Activated T-helper 9 cell treated with anti-CD3 and anti-CD28 coated beads, Interleukin-2, amount 50 U/mL, for 16 hours (primary cell): ENCODE measurements around the gene RIN3.
A peak's percentile ranks its signal among the peaks of the same experiment; 100 is the strongest.

Experiments
- DNase-seq: peaks from one replicate; pipeline ENCODE4 v3.0.0-alpha.2; 2020; ENCODE audit warnings: low read depth

The RIN3 gene

DNA sequence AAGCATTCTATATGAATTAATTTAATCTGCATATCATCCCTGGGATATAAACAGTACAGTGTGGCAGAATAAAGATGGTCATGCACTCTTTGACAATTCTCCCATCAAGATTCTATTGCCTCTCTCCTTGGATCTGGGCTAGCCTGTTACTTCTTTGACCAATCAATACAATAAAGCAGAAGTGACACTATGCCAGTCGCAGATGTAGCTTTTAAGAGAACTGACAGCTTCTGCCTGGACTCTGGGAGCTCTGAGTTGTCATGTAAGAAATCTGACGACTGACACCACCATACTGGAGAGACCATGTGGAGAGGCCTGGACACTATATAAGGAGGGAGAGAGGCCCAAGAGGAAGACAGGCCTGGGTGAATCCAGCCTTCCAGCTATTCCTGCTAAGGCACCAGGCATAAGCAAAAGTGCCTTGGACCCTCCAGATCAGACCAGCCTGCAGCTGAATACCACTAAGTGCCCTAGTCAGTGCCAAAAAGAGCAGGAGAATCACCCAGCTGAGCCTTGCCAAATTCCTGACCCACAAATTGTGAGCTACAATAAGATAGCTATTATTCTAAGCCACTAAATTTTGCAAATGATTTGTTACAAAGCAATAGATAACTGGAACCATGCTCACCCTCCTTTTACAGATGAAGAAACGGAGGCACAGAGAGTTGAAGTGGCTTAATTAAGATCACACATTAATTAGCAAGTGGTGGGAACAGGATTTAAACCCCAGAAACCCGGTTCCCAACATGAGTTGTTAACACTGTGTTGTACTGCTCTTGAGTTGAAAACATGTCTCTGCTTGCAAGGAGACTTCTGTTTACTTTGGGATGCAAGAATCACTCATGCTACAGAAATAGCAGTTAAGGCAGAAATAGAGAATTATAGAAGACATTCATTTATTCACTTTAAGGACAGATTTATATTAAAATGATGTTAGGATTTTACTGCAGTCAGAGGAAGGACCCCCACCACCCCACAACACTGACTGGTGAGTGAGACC lies 84.6 kb downstream of the RIN3 start:
- DNase-seq = no peak

DNA sequence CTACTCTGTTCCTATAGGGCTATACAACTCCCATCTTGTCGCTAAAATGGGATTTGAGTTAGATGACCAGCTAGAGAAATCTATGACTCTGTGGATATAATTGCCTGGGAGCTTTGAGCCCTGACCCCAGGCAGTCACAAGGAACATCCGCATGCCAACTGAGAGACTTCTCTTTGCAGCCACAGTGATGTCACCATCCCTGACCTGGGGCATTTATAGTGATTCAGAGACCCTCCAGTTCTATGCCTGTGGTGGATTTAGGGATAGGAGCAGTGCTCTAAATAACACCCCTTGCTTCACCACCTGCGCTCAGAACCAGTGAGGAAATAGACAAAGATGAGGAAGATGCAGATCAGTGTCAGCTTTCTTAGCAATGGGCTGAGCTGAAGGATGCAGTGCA lies 86.2 kb downstream of the RIN3 start:
- no peak for DNase-seq

DNA sequence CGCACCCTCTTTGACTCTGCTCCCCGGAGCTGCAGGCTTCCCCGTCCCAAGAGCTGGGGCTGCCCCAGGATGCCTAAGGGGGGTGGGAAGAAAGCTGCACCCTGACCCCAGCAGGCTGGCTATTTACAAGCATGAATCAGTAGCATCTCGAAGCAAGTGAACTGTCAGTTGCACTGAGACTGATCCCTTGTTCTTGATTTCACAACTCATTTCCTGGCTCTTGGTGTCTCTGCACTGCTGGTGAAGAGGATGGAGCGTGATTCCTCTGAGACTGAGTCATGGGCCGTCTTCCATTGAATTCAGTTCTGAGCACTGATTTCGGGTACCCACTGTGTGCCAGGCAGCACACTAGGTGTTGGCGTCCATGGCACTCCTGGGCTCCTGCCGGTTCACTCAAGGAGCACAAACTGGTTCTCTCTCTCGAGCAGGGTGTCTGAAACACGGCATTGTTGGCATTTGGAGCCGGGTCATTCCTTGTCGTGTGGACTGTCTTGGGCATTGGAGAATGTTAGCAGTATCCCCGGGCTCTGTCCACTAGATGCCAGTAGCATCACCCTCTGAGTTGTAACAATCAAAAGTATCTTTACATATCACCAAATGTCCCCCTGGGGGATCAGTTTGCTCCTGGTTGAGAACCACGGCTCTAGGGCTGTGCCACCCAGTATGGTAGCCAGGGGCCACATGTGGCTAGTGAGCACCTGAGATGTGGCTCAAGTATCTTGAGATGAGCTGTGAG lies 86.9 kb downstream of the RIN3 start:
- DNase-seq = no peak

DNA sequence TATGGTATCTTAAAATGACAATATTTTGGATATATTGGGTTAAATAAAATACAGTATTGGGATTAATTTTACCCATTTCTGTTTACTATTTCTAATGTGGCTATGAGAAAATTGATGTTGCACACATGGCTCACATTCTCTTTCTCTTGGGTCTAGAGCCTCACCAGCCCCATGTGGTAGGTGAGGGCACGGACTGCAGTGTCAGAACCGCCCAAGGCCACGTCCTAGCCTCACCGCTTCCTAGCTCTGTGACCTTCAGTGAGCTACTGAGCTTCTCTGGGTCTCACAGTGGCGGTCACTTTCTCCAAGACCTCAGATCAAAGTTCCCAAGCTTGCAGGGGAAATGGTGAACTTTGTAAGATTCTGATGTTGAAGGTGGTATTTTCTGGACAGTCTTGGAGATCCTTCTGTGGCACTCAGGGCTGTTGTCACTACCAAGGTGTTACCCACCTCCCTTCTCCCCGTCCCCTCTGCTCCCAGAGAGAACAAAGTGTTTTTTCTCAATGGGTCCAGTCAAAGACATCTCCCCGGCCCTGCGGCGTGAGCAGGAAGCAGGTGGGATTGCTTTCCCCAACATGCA lies 87.6 kb downstream of the RIN3 start:
- DNase-seq = no peak

DNA sequence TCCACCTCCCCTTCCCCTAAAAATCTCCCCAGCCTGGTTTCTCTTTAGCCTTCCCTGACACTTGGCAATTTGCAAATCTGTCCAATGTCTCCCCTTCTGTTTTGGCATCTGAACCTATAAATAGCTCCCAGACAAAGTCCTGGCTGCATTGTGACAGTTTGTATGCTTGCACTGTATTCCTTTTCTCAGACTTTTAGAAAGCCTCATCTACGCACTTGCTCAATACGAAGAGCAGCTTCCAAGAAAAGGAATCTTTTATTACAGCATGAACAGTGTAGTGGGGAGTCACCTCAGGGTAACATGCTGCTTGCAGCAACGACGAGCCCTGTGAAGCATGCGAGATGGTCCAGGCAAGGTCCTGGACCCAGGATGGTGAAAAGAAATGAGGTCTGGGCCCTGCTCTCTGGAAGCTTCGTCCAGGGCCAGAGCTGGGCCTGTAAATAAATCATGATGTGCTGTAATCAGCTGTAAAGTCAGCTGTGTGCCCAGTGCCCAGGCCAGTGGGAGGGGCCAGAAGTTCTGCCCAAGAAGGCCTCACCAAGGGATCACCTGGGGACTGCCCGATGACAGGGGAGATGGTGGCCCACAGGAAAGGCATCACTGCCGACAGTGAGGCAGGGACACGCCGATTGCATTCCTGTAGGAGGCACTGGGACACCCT lies 88.3 kb downstream of the RIN3 start:
- DNase-seq = no peak

DNA sequence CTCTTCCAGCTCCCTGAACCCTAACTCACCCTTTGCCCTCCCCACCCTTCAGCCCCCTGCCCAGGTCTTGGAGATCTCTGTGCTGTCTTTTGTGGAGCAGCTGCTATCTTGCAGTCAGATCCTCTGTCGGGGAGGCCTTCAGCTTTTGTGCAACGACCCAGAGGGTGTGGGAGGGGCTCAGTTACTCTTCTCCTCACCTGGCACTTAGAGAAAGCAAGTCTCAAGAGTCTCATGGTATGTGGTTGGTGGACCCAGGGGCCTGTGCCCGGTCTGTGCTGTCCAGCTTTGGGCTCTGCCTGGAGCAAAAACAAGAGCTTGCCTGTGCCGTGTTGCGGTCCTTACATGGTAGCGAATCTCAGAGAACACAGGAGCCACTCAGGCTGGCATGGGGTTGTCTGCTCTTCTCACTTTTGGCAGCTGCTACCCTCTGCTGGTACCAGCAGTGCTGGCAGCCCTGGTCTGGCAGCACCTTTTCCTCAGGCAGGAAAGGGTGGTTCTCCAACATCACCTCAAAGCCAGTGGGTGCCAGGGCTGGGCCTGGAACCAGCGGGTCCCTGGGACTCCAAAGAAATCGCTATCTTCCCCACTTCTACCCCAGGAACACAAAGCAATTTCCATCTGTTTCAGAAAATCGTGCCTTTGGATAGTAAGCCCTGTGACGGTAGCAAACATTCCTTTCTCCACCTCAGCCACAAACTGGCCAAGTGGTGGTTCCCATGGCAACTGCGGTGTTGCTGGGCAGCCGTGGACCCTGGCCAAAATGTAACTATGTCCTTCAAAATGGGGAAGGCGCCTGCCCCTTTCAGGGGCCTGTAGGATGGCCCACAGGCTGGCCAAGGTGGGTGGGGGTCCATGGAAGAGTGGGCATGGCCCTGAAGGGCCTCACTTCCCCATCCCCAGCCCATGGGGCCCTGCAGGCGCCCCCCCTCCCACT lies 90.0 kb downstream of the RIN3 start:
- no peak for DNase-seq

DNA sequence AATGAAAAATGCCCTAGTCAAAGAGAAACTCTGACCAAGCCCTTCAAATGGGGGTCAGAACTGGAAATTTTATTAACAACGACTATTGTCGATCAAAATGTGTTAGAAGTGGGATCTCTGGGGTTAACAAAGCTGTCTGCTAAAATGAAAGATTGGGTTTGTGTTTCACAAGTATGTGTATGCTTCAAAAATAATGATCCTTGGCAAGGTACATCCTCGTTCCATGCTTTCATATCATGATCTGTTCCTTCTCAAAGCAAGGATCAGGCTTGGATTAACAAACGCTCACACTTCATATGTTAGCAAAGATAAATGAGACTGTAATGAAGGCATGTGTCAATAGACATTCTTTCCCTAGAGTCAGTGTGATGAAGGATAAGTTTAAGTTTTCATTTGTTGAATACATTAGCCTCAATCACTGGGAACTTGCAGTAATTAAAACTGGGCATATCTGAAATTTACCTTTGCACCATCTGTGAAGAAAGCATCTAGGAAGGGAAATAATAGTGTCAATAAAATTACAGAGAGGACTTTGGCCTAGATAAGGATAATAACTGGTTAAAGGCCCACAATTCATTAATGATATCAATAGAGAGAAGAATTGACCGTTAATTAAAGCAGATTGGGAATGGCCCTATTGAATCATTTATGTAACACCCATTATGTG lies 91.8 kb downstream of the RIN3 start:
- DNase-seq = no peak

DNA sequence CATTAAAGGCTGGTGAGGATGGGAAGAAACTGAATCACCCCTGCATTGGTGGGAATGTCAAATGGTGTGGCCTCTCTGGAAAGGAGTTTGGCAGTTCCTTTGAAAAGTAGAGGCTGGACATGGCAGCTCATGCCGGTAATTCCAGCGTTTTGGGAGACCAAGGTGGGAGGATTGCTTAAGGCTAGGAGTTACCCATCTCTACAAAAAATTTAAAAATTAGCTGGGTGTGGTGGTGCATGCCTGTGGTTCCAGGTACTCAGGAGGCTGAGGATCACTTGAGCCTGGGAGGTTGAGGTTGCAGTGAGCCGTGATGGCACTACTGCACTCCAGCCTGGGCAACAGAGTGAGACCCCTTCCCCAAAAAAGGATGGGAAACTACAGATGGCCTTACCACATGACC lies 93.7 kb downstream of the RIN3 start:
- no peak for DNase-seq

DNA sequence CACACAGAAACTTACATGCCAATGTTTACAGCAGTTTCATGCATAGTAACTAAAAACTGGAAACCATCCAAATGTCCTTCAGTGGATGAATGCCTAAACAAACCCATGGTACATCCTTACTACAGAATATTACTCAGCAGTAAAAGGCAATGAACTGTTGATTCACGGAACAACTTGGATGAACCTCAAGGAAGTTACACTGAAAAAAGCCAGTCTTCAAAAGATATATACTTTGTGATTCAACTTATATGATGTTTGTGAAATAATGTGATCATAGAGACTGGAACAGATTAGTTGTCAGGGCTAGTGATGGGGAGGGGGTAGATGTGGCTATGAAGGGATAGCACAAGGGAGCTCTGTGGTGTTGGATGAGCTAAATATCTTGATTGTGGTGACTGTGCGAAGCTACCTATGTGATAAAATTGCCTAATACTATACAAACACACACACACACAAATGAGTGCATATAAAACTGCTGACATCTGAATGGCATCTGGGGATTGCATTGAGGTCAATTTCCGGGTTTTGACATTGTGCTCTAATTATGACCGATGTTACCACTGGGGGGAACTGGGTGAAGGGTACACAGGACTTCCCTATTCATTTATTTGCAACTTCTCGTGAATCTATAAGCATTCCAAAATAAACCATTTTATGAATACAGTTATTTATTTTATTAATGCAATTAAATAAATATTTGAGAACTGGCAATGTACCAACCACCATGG lies 94.3 kb downstream of the RIN3 start:
- DNase-seq = no peak

DNA sequence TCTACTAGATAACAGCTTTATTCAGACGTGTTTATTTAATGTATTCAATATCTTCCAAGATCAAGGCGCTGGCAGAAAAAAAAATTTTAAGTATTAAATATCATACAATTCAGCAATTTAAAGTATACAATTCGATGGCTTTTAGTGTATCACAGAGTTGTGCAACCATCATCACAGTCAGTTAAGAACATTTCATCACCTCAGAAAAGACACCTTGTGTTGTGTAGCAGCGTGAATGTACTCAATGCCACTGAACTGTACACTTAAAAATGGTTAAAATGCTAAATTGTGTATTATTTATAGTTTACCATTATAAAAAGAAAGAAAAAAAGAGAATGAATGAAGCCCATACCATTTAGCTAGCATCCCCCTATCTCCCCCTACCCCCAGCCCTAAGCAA lies 96.4 kb downstream of the RIN3 start:
- DNase-seq = no peak

DNA sequence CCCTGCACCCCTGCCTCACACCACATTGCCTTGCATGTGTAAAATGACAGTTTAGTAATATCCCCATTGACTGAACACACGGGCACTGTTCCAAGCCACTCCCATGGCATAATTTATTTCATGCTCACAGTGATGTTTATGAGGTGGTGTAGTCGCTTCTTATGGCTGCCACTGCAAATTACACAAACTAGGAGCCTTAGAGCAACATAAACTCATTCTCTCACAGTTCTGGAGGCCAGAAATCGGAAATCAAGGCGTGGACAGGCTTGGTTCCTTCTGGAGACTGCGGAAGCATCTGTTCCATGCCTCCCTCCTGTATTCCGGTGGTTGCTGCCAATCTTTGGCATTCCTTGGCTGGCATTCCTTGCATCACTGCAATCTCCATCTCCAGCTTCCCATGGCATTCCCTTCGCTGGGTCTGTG lies 97.3 kb downstream of the RIN3 start:
- DNase-seq = no peak

DNA sequence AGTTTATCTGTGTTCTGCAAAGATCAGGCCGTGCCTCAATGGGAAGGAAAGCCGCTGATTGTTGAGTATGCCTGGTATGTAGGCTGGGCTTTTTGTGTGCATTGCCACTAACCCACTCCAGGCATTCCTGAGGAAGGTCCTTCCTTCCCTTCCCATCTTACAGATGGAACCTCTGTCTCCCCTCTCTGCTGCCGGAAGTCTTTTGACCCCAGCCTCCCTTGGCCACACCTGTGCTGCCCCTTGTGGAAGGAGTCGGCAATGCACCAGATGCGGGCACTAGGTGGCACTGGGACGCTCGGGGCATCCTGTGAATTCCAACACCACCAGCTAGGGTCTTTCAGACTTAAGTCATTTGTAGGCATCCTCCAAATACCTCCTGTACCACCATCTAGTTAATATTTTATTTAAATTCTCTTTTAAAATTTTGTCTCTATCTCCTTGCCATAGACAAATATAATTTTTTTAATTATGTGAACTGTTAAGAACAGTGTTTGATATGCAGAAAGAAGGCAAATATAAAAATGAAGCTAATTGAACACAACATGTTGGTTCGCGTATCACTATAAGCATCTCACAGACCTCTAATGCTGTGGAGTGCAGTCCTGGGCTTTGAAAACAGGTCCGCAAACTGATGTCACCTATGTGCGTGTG lies 99.6 kb downstream of the RIN3 start:
- DNase-seq = peak; percentile 37

DNA sequence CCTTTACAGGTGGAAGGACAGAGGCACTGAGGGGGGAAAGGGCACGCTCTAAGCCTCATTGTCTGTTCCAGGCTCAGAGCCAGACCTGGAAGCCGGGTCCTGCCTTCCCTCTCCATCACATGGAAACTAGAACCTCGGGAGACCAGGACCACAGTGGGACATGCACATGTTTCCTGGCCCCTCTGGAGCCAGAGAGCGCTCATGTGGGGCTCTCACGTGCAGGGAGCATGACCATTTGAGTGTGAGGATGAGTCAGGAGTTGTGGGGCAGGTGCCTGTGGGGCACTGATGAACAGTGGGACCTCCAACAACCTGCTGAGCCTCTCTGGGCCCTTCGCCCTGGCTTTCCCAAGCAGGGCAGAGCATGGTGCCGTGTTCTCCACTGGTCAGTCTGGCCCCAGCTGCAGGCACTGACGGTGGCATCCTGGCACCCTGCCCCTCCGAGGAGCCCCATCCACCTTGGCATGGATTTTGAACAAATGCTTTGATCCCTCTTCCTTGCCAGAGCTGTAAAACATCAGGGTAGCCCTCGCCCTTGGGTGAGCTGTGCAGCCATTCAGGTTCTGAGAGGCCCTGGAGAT lies 100.2 kb downstream of the RIN3 start:
- no peak for DNase-seq

DNA sequence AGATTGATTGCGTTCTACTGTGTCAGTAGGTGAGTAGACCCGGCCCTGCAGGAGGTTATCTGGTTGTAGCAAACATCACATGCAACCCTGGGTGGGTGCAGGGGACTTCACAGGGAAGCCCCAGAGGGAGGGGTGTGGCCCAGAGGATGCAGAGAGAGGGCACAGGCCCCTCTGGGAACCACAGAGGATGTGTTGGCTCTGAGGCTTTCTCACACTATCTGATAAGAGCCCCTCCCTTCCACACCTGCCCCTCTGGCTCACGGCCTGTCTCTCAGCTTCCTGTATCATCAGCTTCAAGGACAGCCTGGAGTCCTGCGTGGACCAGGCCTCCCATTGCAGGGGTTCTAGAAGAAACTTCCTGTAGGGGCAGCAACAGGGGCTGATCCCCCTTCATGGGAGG lies 101.9 kb downstream of the RIN3 start:
- DNase-seq = peak; percentile 32

DNA sequence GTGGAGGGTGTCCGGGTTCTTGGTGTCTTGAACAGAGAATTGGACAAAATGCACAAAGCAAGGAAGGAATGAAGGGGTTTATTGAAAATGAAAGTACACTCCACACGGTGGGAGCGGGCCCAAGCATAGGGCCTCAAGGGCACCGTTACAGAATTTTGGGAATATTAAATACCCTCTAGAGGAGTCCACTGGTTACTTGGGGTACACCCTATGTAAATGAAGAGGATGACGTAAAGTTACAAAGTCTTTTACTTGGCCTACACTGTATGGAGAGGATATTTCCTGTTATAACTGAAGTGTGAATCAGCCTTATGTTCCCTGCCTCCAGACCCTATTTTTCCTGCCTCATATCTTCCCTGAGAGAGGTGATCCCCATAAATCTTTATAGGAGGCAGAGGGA lies 102.6 kb downstream of the RIN3 start:
- no peak for DNase-seq

DNA sequence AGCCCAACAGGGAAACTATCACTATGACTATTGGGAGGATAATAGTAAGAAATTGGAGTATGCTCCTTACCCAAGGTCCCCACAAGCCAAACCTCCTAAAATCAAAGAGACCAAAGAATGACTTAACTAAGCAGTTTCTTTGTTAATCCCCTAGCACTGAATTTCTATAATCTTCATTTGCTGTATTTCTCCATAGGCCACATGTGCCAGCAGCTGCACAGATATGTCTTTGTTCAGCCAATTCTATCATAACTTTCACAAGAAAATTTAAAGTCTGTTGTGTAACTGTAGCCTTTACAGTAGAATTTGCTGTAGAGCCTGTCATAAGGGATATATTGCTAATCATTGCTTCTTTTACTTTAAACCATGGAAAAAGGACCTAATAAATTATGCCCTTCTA lies 104.0 kb downstream of the RIN3 start:
- DNase-seq = no peak

DNA sequence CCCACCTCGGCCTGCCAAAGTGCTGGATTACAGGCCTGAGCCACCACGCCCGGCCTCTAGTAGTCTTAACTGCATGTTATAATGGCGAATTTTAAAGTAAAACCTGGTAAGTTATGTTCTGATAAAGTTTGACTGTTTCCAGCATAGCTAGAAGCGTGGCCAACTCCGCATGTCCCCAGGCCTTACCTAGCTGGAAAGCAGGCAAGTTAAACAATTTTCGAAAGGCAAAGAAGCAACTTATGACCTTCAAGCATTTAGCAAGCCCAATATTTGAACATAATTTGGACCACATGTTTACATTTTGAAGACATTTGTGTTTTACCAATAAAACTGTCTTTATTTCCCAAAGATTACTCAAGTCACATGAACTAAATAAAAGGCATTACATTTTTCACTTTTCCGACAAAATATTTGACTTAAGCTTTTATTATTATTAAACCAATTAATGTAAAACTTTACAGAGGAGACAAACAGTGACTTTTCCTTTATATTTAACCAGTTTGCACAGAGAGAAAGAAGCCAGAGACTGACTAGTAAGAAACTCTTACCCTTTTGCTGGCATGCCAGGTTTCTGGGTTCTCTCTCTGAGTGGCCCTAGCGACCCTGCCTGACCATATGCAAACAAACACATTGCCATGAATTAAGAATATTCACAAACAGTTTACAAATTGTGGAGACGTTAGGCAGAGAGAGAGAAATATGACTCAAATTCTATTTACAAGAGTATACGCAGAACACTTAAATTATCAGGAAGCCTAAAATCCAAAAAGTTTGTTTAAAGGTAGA lies 106.3 kb downstream of the RIN3 start:
- no peak for DNase-seq

DNA sequence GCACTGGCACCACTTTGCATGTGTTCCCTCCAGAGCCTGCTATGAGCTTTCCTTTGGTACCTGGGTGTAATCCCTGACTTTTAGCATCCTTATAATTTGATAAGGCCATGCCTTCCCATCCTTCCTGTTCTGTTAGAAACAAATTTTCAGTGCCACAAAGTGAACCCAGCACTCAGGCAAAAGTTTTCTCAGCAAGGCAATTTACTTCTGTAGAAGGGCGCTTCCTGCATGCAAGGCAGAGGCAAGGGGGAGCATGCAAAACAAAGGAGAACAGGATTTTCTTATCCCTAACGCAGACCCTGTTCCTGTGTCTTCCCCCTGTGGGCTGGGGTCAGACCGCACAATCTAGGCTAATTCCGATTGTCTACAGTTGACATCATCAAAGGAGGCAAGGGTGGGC lies 108.7 kb downstream of the RIN3 start:
- no peak for DNase-seq
